Measurements from ENCODE around the gene TYW1B. TPM values are rescaled to one million over a fixed set of nuclear protein-coding genes. Genes with fewer than 3 reads are reported as not detected.
"Not testable (repeated sequence)": the region's sequence is repeated elsewhere in the genome, so short reads cannot be mapped to it uniquely, and the experiment has no call there.

TYW1B gene
- total RNA-seq, 1 donor from 2014 or later: 5.1 TPM

DNA sequence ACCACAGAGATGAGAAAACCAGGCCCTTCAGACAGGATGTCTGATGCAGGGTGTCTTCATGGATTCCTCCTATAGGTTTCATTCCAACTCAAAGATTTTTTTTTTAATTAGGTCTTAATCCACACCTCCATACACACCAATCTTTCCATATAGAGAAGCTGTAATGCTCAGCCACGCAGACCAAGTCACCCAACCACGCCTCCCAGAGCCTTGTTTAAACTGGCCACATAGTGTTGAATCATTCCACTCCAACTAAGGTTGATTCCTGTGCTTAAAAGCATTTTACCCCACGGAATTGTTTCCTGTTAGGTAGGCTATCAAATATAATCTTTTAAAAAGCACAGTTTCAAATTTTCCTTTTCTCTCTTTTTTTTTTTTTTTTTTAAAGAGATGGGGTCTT is 153.6 kb downstream of the TYW1B start:
- no peak overlapping the region for H3K27ac Mint-ChIP-seq
- TF ChIP-seq CTCF (IDR thresholded peaks at IDR 0.05; ENCODE audit: unreplicated experiment): no peak
- no peak for DNase-seq (ENCODE audit: low spot score in 2 of 2, unreplicated experiment in 2 of 2)
- peaks cover 2% of the 10 kb centered on the region for H3K36me3 Mint-ChIP-seq
- H3K9me3 Mint-ChIP-seq: no peaks in the 10 kb centered on the region
- H3K4me3 Mint-ChIP-seq: no peak overlapping the region
- peaks cover 12% of the 10 kb centered on the region for H3K27me3 Mint-ChIP-seq (ENCODE audit: low read depth)
- peaks cover 8% of the 10 kb centered on the region for H3K4me1 Mint-ChIP-seq

- DNase-seq (ENCODE audit: low spot score in 2 of 2, unreplicated experiment in 2 of 2); H3K4me1 Mint-ChIP-seq; H3K36me3 Mint-ChIP-seq; H3K4me3 Mint-ChIP-seq; H3K27me3 Mint-ChIP-seq (ENCODE audit: low read depth); H3K27ac Mint-ChIP-seq; H3K9me3 Mint-ChIP-seq: not testable (repeated sequence)
These were observed 157.2 kb downstream of the TYW1B start for GRCh38 chr7:72670850-72671249.

DNA sequence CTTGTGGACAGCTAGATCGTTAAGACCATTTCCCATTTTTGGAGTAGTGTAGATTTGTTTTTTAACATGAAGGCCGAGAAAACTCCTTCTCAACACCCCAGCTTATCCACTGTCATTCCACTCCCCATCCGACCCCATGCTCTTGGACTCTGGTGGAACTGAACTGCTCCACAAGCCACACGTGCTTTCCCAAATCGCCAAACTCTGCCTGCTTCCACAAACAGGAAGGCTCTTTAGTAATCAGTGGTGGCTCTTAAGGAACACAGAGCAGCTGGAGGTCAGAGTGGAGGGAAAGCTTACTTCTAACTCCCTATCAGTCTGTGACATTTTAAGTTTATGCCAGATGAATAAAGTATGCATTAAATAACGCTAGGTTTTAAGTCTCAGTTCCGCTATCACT is 159.6 kb downstream of the TYW1B start:
- H3K27me3 Mint-ChIP-seq (ENCODE audit: low read depth); H3K9me3 Mint-ChIP-seq; H3K4me1 Mint-ChIP-seq; H3K27ac Mint-ChIP-seq; H3K4me3 Mint-ChIP-seq; DNase-seq (ENCODE audit: low spot score in 2 of 2, unreplicated experiment in 2 of 2): not testable (repeated sequence)
- peaks cover 12% of the 10 kb centered on the region for H3K36me3 Mint-ChIP-seq

DNA sequence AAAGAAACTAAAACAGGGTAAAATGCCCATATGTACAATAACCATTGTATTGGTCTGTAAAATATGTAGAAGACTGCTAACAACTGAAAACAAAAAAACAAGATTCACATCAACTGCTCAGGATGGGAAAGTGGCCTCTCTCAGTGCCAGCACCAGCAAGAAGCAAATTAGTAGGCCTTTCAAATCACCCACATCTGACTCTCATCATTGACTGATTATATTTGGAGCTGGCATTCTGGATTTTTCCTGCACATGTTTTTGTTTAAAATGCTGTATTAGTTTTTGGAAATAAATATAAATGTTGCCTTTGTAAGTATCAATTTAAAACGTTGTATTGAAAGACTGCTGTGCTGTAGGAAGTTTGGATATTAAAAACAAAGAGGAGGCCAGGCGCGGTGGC is 161.0 kb downstream of the TYW1B start:
- not testable (repeated sequence) for H3K4me3 Mint-ChIP-seq
- peaks cover 12% of the 10 kb centered on the region for H3K36me3 Mint-ChIP-seq

GRCh38 chr7:72648574-72648973 is 179.4 kb downstream of the TYW1B start:
- DNase-seq (ENCODE audit: low spot score in 2 of 2, unreplicated experiment in 2 of 2); H3K36me3 Mint-ChIP-seq; H3K4me3 Mint-ChIP-seq; H3K4me1 Mint-ChIP-seq; H3K9me3 Mint-ChIP-seq; H3K27ac Mint-ChIP-seq; H3K27me3 Mint-ChIP-seq (ENCODE audit: low read depth): not testable (repeated sequence)

More for the DNA sequence above, 161.0 kb downstream of the TYW1B start:
- not testable (repeated sequence) for DNase-seq (ENCODE audit: low spot score in 2 of 2, unreplicated experiment in 2 of 2); H3K9me3 Mint-ChIP-seq; H3K27ac Mint-ChIP-seq; H3K27me3 Mint-ChIP-seq (ENCODE audit: low read depth); H3K4me1 Mint-ChIP-seq

DNA sequence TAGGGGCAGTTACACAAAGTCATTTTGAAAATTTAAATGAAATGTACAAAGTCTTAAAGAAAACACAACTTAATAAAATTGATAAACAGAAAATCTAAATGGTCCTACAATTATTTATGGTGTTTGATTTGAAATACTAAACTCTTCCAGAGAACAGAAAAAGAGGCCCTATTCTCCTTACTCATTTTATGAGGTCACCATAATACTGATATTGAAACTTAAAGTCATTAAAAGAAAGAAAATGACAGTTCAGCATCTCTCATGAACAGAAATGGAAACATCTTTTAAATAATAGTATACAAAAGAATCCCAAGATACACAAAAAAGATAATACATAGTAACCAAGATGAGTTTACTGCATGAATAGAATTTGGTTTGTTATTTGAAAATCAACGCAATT is 184.3 kb downstream of the TYW1B start:
- not testable (repeated sequence) for H3K27ac Mint-ChIP-seq; H3K4me3 Mint-ChIP-seq; DNase-seq (ENCODE audit: low spot score in 2 of 2, unreplicated experiment in 2 of 2); H3K4me1 Mint-ChIP-seq; H3K27me3 Mint-ChIP-seq (ENCODE audit: low read depth); H3K36me3 Mint-ChIP-seq; H3K9me3 Mint-ChIP-seq

- not testable (repeated sequence) for H3K27ac Mint-ChIP-seq; H3K27me3 Mint-ChIP-seq (ENCODE audit: low read depth); H3K9me3 Mint-ChIP-seq; H3K4me3 Mint-ChIP-seq; H3K36me3 Mint-ChIP-seq; DNase-seq (ENCODE audit: low spot score in 2 of 2, unreplicated experiment in 2 of 2); H3K4me1 Mint-ChIP-seq
These were observed 186.3 kb downstream of the TYW1B start for GRCh38 chr7:72641485-72642248.

DNA sequence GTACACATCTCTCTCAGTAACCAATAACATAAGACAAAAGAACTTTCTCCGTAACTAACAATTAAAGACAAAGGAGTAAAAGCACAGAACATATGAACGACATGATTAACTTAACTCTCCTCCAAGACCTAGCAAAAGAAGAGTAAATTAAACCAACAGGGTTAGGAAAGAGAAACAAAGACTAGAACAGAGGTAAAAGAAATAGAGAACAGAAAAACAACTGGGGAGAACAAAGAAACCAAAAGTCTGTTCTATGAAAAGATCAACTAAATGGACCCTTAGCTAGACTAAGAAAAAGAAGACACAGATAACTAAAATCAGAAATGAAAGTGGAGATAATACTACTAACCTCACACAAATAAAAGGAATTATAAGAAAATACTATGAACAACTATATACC is 187.3 kb downstream of the TYW1B start:
- H3K4me3 Mint-ChIP-seq; H3K27me3 Mint-ChIP-seq (ENCODE audit: low read depth); H3K27ac Mint-ChIP-seq; H3K9me3 Mint-ChIP-seq; H3K4me1 Mint-ChIP-seq; H3K36me3 Mint-ChIP-seq; DNase-seq (ENCODE audit: low spot score in 2 of 2, unreplicated experiment in 2 of 2): not testable (repeated sequence)

- not testable (repeated sequence) for H3K4me3 Mint-ChIP-seq, H3K36me3 Mint-ChIP-seq
These were observed 192.6 kb downstream of the TYW1B start for GRCh38 chr7:72635273-72635908.

DNA sequence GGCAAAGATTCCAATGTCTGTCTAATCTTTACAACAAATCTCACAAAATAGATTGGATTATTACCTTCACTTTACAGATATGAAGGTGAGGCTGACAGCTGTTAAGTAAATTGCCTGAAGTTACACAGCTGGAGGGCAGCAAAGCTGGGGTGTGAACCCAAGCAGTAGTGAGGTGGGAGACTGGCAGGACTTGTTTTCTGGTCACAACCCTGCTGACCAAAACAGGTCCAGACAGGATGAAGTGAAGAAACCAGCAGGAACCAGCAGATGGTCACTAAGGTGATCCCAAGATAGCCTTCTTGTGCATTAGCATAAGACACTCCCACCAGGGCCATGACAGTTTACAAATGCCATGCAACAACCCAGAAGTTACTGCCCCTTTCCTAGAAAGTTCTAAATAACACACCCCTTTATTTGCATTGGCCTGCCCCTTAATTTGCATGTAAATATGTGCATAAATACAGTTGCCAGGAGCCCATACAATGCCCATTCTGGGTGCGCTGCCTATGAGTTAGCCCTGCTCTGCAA is 195.2 kb downstream of the TYW1B start:
- not testable (repeated sequence) for H3K36me3 Mint-ChIP-seq; H3K27ac Mint-ChIP-seq; H3K4me1 Mint-ChIP-seq; H3K9me3 Mint-ChIP-seq; DNase-seq (ENCODE audit: low spot score in 2 of 2, unreplicated experiment in 2 of 2); H3K4me3 Mint-ChIP-seq; H3K27me3 Mint-ChIP-seq (ENCODE audit: low read depth)

More at GRCh38 chr7:72635273-72635908, 192.6 kb downstream of the TYW1B start:
- DNase-seq (ENCODE audit: low spot score in 2 of 2, unreplicated experiment in 2 of 2); H3K27me3 Mint-ChIP-seq (ENCODE audit: low read depth); H3K9me3 Mint-ChIP-seq; H3K27ac Mint-ChIP-seq; H3K4me1 Mint-ChIP-seq: not testable (repeated sequence)

DNA sequence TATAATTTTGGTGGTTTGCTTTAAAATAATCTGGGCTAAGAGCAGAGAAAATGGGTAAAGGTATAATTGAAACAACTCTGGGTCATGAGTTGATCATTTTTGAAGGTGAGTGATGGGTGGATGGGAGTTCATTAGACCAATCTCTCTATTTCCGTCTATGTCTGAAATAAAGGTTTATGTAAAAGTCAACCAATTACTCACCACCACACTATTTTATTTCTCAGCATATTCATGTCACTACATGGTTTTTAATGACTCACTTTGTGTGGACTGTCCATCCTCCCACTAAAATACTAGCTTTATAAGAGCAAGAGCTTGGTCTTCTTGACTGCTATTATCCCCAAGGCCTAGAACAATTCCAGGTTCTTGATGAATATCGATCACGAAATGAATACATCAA is 199.6 kb downstream of the TYW1B start:
- H3K4me3 Mint-ChIP-seq; H3K9me3 Mint-ChIP-seq; DNase-seq (ENCODE audit: low spot score in 2 of 2, unreplicated experiment in 2 of 2); H3K27me3 Mint-ChIP-seq (ENCODE audit: low read depth); H3K27ac Mint-ChIP-seq; H3K36me3 Mint-ChIP-seq: not testable (repeated sequence)
- peaks cover 13% of the 10 kb centered on the region for H3K4me1 Mint-ChIP-seq

GRCh38 chr7:72626428-72627011 is 201.5 kb downstream of the TYW1B start:
- not testable (repeated sequence) for H3K36me3 Mint-ChIP-seq; H3K4me3 Mint-ChIP-seq; H3K27me3 Mint-ChIP-seq (ENCODE audit: low read depth); H3K9me3 Mint-ChIP-seq; H3K4me1 Mint-ChIP-seq; DNase-seq (ENCODE audit: low spot score in 2 of 2, unreplicated experiment in 2 of 2); H3K27ac Mint-ChIP-seq
